Transverse colon (tissue), 4 donors: Measurements from ENCODE around the gene GPR171. TPM values are rescaled to one million over a fixed set of nuclear protein-coding genes. Genes with fewer than 3 reads are reported as not detected.
"Not testable (repeated sequence)": the region's sequence is repeated elsewhere in the genome, so short reads cannot be mapped to it uniquely, and the experiment has no call there.

Experiments
- DNase-seq: peaks from one replicate; pipeline ENCODE4 v3.0.0-alpha.2; 2019
- H3K27ac ChIP-seq, 4 donors: fragments of 200-600 bp; sonication (generic); 2 replicates each; pipeline ENCODE4 v1.5.1; 2016 to 2018; ENCODE audit warnings: inconsistent platforms in 4 of 4
- H3K27me3 ChIP-seq: fragments of 200-600 bp; sonication (generic); 2 replicates; pipeline ENCODE4 v1.5.1; 2017; ENCODE audit warnings: inconsistent platforms
- H3K36me3 ChIP-seq, 4 donors: fragments of 200-600 bp; sonication (generic); 2 replicates each; pipeline ENCODE4 v1.5.1; 2017 to 2019; ENCODE audit warnings: inconsistent platforms in 4 of 4
- H3K4me1 ChIP-seq, 4 donors: fragments of 200-600 bp; sonication (generic); 2 replicates each; pipeline ENCODE4 v1.5.1; 2017 to 2020; ENCODE audit warnings: inconsistent platforms in 4 of 4
- H3K4me3 ChIP-seq, 4 donors: fragments of 200-600 bp; sonication (generic); 1 replicate in 1 of 4; 2 replicates in 3 of 4; pipeline versions ENCODE4 v1.5.1 to v1.6.1; 2017 to 2019; ENCODE audit warnings: inconsistent platforms in 4 of 4
- H3K9me3 ChIP-seq, 2 donors: fragments of 200-600 bp; sonication (generic); 2 replicates each; pipeline ENCODE4 v1.5.1; 2017 to 2019; ENCODE audit warnings: inconsistent platforms in 2 of 2
- EP300 ChIP-seq: sonication (generic); formaldehyde crosslinking; IDR thresholded peaks from one replicate; pipeline ENCODE4 v1.6.1; 2017; ENCODE audit warnings: antibody characterized with exemption, low read depth
- POLR2A ChIP-seq: fragments of 450-650 bp; IDR thresholded peaks from one replicate; pipeline ENCODE4 v1.6.1; 2016; ENCODE audit warnings: antibody characterized with exemption, mild to moderate bottlenecking, moderate library complexity
- POLR2AphosphoS5 ChIP-seq, 3 donors: sonication (generic); formaldehyde crosslinking; IDR thresholded peaks; one replicate each; pipeline ENCODE4 v1.6.1; 2016; ENCODE audit warnings: antibody characterized with exemption in 3 of 3
- WGBS, 2 donors: methylation state at CpG; one replicate each; pipeline ENCODE4 v1.1.5; 2018; ENCODE audit warnings: low coverage in 1 of 2; 5-methylcytosine and 5-hydroxymethylcytosine counted together
- in situ Hi-C, 4 donors: fragments of 200-750 bp; cut with MboI; loops; one replicate each; pipeline versions ENCODE4 v1.15.0 to v1.15.1; 2017; ENCODE audit warnings: low sequenced_read_pairs in 3 of 4, low pct_ligation_motif_present in 1 of 4, low pct_unique_long_range_greater_than_20kb in 1 of 4
- intact Hi-C: fragments of 100-400 bp; cut with DNase I; formaldehyde crosslinking; loops from one replicate; pipeline ENCODE4 v1.15.1; 2023; ENCODE audit warnings: low total_unique reads
- total RNA-seq, 4 donors: library from RNA; depleted of rRNA; stranded (reverse); fragments of >200 nt; gene quantifications; one replicate each; pipeline ENCODE4 v1.1.0, GENCODE V29; 2016
- TF ChIP-seq, protein P1 (sequence below), 5 experiments: fragments of 200-600 bp in 3 of 5; fragments of 450-650 bp in 2 of 5; sonication (generic) in 3 of 5; IDR thresholded peaks; 1 replicate in 2 of 5; 2 replicates in 3 of 5; pipeline ENCODE4 v1.5.1; 2016 to 2017; ENCODE audit warnings: antibody characterized with exemption in 5 of 5, inconsistent platforms in 3 of 5, mild to moderate bottlenecking in 2 of 5, moderate library complexity in 1 of 5

The GPR171 gene, protein sequence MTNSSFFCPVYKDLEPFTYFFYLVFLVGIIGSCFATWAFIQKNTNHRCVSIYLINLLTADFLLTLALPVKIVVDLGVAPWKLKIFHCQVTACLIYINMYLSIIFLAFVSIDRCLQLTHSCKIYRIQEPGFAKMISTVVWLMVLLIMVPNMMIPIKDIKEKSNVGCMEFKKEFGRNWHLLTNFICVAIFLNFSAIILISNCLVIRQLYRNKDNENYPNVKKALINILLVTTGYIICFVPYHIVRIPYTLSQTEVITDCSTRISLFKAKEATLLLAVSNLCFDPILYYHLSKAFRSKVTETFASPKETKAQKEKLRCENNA
- 1 to 10 TPM in 2 of 4 donors, not detected in 2; 3.8 to 6.8 TPM for total RNA-seq

- H3K27ac ChIP-seq, result peak within 1 kb of the TSS; percentile 10 to 47 (median 24)
- H3K27me3 ChIP-seq, result no peaks in the 10 kb centered on the region
- peaks cover 0 to 3% (median 0%) of the 10 kb centered on the region in 4 donors for H3K4me1 ChIP-seq
- in situ Hi-C loops (no loop called here), intact Hi-C loops (no loop called here)
- TF ChIP-seq EP300, result no peak
- peak; percentile 56 for TF ChIP-seq POLR2A
- peak in 2 of 3 donors; percentile 25 to 48 for TF ChIP-seq POLR2AphosphoS5 (IDR thresholded peaks at IDR 0.05)
- no peaks in the 10 kb centered on the region for H3K9me3 ChIP-seq
- 69 to 84% methylated on average over 3 of the region's 3 CpGs for WGBS, 2 donors
- H3K4me3 ChIP-seq, result peak within 1 kb of the TSS in 1 of 4 donors; percentile 23
- DNase-seq, result peak; percentile 29
- H3K36me3 ChIP-seq, result no peaks in the 10 kb centered on the region
Observed at GRCh38 chr3:151203051-151203420, at the start of gene GPR171. Gene GPR171, minus strand, starts transcription at chr3:151203216. Its CDS starts 3,830 bp downstream, at chr3:151199386.

- Histone ChIP-seq H3K4me3 (peak overlapping the region in 1 of 4 donors; percentile 20), H3K9me3 (no peaks in the 10 kb centered on the region), H3K27me3 (no peaks in the 10 kb centered on the region), H3K36me3 (no peaks in the 10 kb centered on the region), H3K4me1 (peaks cover 0 to 9% (median 0%) of the 10 kb centered on the region in 4 donors), H3K27ac (peak overlapping the region; percentile 26 to 55 (median 40))
- DNase-seq, result no peak
- in situ Hi-C loops (no loop called here), intact Hi-C loops (no loop called here)
- TF ChIP-seq POLR2AphosphoS5 (IDR thresholded peaks at IDR 0.05), result peak in 1 of 3 donors; percentile 7
- TF ChIP-seq, protein P1, sequence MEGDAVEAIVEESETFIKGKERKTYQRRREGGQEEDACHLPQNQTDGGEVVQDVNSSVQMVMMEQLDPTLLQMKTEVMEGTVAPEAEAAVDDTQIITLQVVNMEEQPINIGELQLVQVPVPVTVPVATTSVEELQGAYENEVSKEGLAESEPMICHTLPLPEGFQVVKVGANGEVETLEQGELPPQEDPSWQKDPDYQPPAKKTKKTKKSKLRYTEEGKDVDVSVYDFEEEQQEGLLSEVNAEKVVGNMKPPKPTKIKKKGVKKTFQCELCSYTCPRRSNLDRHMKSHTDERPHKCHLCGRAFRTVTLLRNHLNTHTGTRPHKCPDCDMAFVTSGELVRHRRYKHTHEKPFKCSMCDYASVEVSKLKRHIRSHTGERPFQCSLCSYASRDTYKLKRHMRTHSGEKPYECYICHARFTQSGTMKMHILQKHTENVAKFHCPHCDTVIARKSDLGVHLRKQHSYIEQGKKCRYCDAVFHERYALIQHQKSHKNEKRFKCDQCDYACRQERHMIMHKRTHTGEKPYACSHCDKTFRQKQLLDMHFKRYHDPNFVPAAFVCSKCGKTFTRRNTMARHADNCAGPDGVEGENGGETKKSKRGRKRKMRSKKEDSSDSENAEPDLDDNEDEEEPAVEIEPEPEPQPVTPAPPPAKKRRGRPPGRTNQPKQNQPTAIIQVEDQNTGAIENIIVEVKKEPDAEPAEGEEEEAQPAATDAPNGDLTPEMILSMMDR (IDR thresholded peaks at IDR 0.05), result no peak
- no peak for TF ChIP-seq EP300
- TF ChIP-seq POLR2A, result no peak
- 40 to 56% methylated on average over 1 to 3 of the region's 3 CpGs for WGBS, 2 donors
Observed at GRCh38 chr3:151248772-151249337, 45.8 kb upstream of the GPR171 start.

GRCh38 chr3:151242006-151242405 is 39.0 kb upstream of the GPR171 start:
- intact Hi-C loops, H3K36me3 ChIP-seq, H3K9me3 ChIP-seq, H3K27me3 ChIP-seq, H3K4me1 ChIP-seq, DNase-seq, H3K4me3 ChIP-seq, H3K27ac ChIP-seq, in situ Hi-C loops: not testable (repeated sequence)
- WGBS, 2 donors, result 90% methylated on average over 18 of the region's 18 CpGs; no CpG with 5 or more reads in 1 of the 2 donors

DNA sequence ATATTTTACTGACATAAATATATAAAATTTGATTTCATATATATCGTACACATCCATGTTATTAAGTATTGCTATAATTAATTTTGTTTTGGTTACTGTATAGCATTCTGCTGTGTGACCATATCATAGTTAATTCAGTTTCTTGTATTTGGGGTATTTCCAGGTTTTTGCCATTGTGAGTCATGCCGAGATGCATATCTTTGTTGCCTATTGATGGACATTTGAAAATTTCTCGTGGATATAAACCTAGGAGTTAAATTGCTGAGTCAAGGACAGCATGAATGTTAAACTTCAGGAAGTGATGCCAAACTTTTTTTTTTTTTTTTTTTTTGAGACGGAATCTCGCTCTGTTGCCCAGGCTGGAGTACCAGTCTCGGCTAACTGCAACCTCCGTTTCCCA is 33.7 kb upstream of the GPR171 start:
- H3K4me1 ChIP-seq, result peaks cover 0 to 23% (median 7%) of the 10 kb centered on the region in 4 donors
- no peak for DNase-seq
- no peaks in the 10 kb centered on the region for H3K9me3 ChIP-seq
- in situ Hi-C loops (no loop called here), intact Hi-C loops (no loop called here)
- H3K27me3 ChIP-seq, result no peaks in the 10 kb centered on the region
- 85 to 87% methylated on average over 7 of the region's 7 CpGs for WGBS, 2 donors
- TF ChIP-seq EP300 (no peak), POLR2A (no peak), POLR2AphosphoS5 (IDR thresholded peaks at IDR 0.05) (no peak)
- TF ChIP-seq, protein P1 (IDR thresholded peaks at IDR 0.05), result no peak
- H3K27ac ChIP-seq, result peak overlapping the region in 1 of 4 donors; percentile 60
- no peaks in the 10 kb centered on the region for H3K36me3 ChIP-seq
- H3K4me3 ChIP-seq, result no peak overlapping the region

- no peak for TF ChIP-seq POLR2A
- TF ChIP-seq, protein P1 (IDR thresholded peaks at IDR 0.05), result no peak
- no peak for TF ChIP-seq EP300
- TF ChIP-seq POLR2AphosphoS5 (IDR thresholded peaks at IDR 0.05), result peak in 2 of 3 donors; percentile 25 to 63
- H3K27ac ChIP-seq, result peak overlapping the region; percentile 18 to 60 (median 38)
- H3K9me3 ChIP-seq, result no peaks in the 10 kb centered on the region
- H3K36me3 ChIP-seq, result no peaks in the 10 kb centered on the region
- peaks cover 0 to 23% (median 7%) of the 10 kb centered on the region in 4 donors for H3K4me1 ChIP-seq
- intact Hi-C loops (no loop called here), in situ Hi-C loops (no loop called here)
- H3K4me3 ChIP-seq, result no peak overlapping the region
- WGBS, 2 donors, result 54 to 64% methylated on average over 2 of the region's 2 CpGs
- H3K27me3 ChIP-seq, result no peaks in the 10 kb centered on the region
- DNase-seq, result no peak
Observed at GRCh38 chr3:151236316-151236715, 33.3 kb upstream of the GPR171 start.
